ENCODE results near the gene PROC.

GRCh38 chr2:127408807-127409099 is 9.5 kb upstream of the PROC start:
- no peak for TF ChIP-seq POLR2A (IDR thresholded peaks at IDR 0.05)
- TF ChIP-seq, protein P1, sequence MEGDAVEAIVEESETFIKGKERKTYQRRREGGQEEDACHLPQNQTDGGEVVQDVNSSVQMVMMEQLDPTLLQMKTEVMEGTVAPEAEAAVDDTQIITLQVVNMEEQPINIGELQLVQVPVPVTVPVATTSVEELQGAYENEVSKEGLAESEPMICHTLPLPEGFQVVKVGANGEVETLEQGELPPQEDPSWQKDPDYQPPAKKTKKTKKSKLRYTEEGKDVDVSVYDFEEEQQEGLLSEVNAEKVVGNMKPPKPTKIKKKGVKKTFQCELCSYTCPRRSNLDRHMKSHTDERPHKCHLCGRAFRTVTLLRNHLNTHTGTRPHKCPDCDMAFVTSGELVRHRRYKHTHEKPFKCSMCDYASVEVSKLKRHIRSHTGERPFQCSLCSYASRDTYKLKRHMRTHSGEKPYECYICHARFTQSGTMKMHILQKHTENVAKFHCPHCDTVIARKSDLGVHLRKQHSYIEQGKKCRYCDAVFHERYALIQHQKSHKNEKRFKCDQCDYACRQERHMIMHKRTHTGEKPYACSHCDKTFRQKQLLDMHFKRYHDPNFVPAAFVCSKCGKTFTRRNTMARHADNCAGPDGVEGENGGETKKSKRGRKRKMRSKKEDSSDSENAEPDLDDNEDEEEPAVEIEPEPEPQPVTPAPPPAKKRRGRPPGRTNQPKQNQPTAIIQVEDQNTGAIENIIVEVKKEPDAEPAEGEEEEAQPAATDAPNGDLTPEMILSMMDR (IDR thresholded peaks at IDR 0.05 in 8 of 11, conservative IDR thresholded peaks at IDR 0.05 in 3 of 11) = no peak

Measured in spleen (tissue), 7 donors.